Smooth muscle cell of the brain vasculature (primary cell): ENCODE results near the gene PRMT2.
"Not testable (repeated sequence)": the region's sequence is repeated elsewhere in the genome, so short reads cannot be mapped to it uniquely, and the experiment has no call there.

Experiments used
- DNase-seq: peaks from one replicate; pipeline ENCODE4 v3.0.0-alpha.2; 2012; ENCODE audit warnings: low read depth, low spot score

The PRMT2 gene

GRCh38 chr21:46668381-46668780 is 32.9 kb downstream of the PRMT2 start:
- no peak for DNase-seq

DNA sequence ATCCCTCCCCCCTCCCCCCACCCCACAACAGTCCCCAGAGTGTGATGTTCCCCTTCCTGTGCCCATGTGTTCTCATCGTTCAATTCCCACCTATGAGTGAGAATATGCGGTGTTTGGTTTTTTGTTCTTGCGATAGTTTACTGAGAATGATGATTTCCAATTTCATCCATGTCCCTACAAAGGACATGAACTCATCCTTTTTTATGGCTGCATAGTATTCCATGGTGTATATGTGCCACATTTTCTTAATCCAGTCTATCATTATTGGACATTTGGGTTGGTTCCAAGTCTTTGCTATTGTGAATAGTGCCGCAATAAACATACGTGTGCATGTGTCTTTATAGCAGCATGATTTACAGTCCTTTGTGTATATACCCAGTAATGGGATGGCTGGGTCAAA is 33.4 kb downstream of the PRMT2 start:
- DNase-seq: not testable (repeated sequence)

DNA sequence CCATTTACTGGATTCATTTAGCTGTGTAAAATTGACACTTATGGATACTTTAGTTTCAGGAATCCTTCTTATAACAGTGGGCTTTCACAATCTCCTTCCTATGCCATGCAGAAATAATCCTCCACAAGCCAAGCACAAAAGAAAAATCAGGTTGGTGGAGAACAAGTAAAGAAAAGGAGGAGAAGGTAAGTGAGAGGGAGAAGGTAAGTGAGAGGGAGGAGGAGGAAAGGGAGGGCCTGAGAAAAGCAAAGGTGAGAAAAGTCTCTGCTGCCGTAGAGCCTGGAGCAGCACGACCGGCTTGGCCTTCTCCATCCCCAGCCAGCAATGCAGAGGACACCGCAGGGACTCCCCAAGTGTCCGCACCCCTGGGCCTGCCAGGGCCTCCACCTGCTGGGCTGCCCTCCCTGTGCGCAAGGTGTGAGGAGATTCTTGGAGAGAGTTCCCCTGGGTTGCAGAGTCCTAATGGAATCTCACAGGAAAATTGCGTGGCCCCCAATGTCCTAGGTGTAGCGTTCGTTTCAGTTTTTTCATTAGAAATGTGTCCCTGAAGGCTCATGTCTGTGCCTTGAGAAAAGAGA is 39.0 kb downstream of the PRMT2 start:
- DNase-seq: no peak

GRCh38 chr21:46675595-46676280 is 40.3 kb downstream of the PRMT2 start:
- DNase-seq: no peak

GRCh38 chr21:46676542-46676941 is 41.1 kb downstream of the PRMT2 start:
- not testable (repeated sequence) for DNase-seq

GRCh38 chr21:46681593-46681992 is 46.1 kb downstream of the PRMT2 start:
- DNase-seq: not testable (repeated sequence)

DNA sequence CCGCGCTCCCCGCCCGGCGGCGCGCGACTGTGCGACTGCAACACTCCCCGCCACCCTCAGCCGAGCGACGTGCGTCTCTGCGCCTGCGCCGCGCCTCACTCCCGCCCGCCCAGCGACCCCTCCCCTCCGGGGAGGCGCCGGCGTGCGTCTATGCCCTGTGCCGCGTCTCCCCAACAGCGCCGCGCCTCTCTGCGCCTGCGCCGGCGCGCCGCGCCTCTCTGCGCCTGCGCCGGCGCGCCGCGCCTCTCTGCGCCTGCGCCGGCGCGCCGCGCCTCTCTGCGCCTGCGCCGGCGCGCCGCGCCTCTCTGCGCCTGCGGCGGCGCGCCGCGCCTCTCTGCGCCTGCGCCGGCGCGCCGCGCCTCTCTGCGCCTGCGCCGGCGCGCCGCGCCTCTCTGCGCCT is 63.2 kb downstream of the PRMT2 start:
- not testable (repeated sequence) for DNase-seq

GRCh38 chr21:46699104-46699503 is 63.6 kb downstream of the PRMT2 start:
- not testable (repeated sequence) for DNase-seq
